Measurements from ENCODE around the gene MTMR10. TPM values are rescaled to one million over a fixed set of nuclear protein-coding genes. Genes with fewer than 3 reads are reported as not detected.

MTMR10 gene
- total RNA-seq, 1 experiment from 2014 or later: 23.2 TPM

DNA sequence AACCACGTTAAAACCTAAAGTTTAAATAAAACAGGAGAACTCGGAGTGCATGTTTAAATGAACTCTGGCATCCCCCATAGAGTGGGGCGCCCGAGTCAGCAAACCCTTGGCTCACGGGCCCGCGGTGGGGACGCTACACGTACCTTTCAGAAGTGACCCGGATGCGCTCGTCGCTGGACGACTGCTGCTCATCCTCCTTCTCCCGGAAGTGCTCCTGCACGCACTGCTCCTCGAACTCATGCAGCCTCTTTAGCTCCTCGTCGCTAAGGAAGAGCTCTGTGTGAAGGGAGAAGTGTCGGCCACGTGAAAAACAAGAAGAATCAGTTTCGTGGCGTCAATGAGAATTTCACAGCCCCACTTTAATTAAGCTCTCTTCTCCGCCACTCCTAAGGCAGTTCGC is 34.6 kb upstream of the MTMR10 start:
- H3K27me3 ChIP-seq (ENCODE audit: insufficient read depth, low read length): no peaks in the 10 kb centered on the region
- H3K4me2 ChIP-seq (ENCODE audit: insufficient read depth, insufficient read length, low read length): no peak overlapping the region
- no peak overlapping the region for H2BK12ac ChIP-seq (ENCODE audit: insufficient read length, low read depth, low read length)
- no peaks in the 10 kb centered on the region for H3K9me3 ChIP-seq (ENCODE audit: control insufficient read depth, low read depth, low read length)
- no peak overlapping the region for H3T11ph ChIP-seq (ENCODE audit: low read length)
- no peaks in the 10 kb centered on the region for H4K20me1 ChIP-seq (ENCODE audit: control insufficient read depth, insufficient read depth, insufficient read length)
- Mint-ChIP-seq H3K4me1 (peaks cover 30 to 31% of the 10 kb centered on the region in 2 experiments), H3K27ac (no peak overlapping the region), H3K4me3 (no peak overlapping the region), H3K27me3 (ENCODE audit: low read depth) (no peaks in the 10 kb centered on the region; the same call in 1 of the 2 replicates), H3K36me3 (ENCODE audit: insufficient read depth in 1 of 3, low read depth in 3 of 3) (no peaks in the 10 kb centered on the region; a peak in 1 of 7 replicates), H3K9me3 (no peaks in the 10 kb centered on the region)
- H3K9ac ChIP-seq (ENCODE audit: extremely low read depth, insufficient read length, low read length): no peak overlapping the region
- H3K23ac ChIP-seq (ENCODE audit: insufficient read length, low read depth, low read length): no peak overlapping the region
- no peaks in the 10 kb centered on the region for H3K79me2 ChIP-seq (ENCODE audit: insufficient read depth, low read length)
- no peak overlapping the region for H3K27ac ChIP-seq (ENCODE audit: insufficient read length, low read depth, low read length)
- H3K56ac ChIP-seq (ENCODE audit: insufficient read length, low read depth, low read length): no peak overlapping the region
- no peak overlapping the region for H2BK120ac ChIP-seq (ENCODE audit: low read depth, low read length, poor library complexity, severe bottlenecking)
- DNase-seq: no peak
- no peak overlapping the region for H4K5ac ChIP-seq (ENCODE audit: insufficient read length, low read depth, low read length)
- no peak overlapping the region for H2BK20ac ChIP-seq (ENCODE audit: low read depth, low read length, poor library complexity, severe bottlenecking)
- H3K79me1 ChIP-seq (ENCODE audit: insufficient read depth, low read depth, low read length, poor library complexity, severe bottlenecking): no peaks in the 10 kb centered on the region
- H2BK5ac ChIP-seq (ENCODE audit: insufficient read length, low read length): no peak overlapping the region
- no peak for TF ChIP-seq CTCF (conservative IDR thresholded peaks at IDR 0.05)
- no peak overlapping the region for H3K4ac ChIP-seq (ENCODE audit: low read depth, low read length)
- no peak overlapping the region for H4K8ac ChIP-seq (replicated peaks; ENCODE audit: insufficient read length, low read depth, low read length)
- H2AK5ac ChIP-seq (ENCODE audit: insufficient read length, low read length): no peak overlapping the region
- no peak overlapping the region for H2BK15ac ChIP-seq (ENCODE audit: low read depth, low read length)
- peak overlapping the region; percentile 26 for H2AFZ ChIP-seq (ENCODE audit: low read length)
- peaks cover 7% of the 10 kb centered on the region; the same call in 1 of the 2 replicates for H3K4me1 ChIP-seq (ENCODE audit: insufficient read depth, low read length)
- H3K23me2 ChIP-seq (ENCODE audit: insufficient read length, low read depth, low read length, poor library complexity, severe bottlenecking): no peaks in the 10 kb centered on the region
- H3K14ac ChIP-seq (ENCODE audit: insufficient read depth, low read length): no peak overlapping the region
- H3K18ac ChIP-seq (ENCODE audit: insufficient read length, low read depth, low read length): no peak overlapping the region
- H4K91ac ChIP-seq (ENCODE audit: insufficient read length, low read depth, low read length): no peak overlapping the region
- WGBS (ENCODE audit: extremely low coverage, insufficient read length, low lambda C conversion rate): no CpG with 5 or more reads among the region's 25 CpGs

All from H9 (cell line).